Stimulated activated CD4-positive, alpha-beta T cell treated with anti-CD3 and anti-CD28 coated beads, Interleukin-1b, Interleukin-23, amount 100 ng/mL, for 48 hours (primary cell): ENCODE results near the gene SYNJ2.

Source experiments
- DNase-seq: peaks from one replicate; pipeline ENCODE4 v3.0.0-alpha.2; 2020

SYNJ2 gene

GRCh38 chr6:158086504-158087223 is 105.0 kb downstream of the SYNJ2 start:
- DNase-seq = no peak

GRCh38 chr6:158087224-158087867 is 105.7 kb downstream of the SYNJ2 start:
- DNase-seq = no peak

GRCh38 chr6:158092806-158093205 is 111.1 kb downstream of the SYNJ2 start:
- DNase-seq = no peak

- DNase-seq = no peak
Observed at GRCh38 chr6:158095031-158095430, 113.4 kb downstream of the SYNJ2 start.

- DNase-seq = no peak
Observed at GRCh38 chr6:158095671-158096070, 114.0 kb downstream of the SYNJ2 start.

GRCh38 chr6:158103228-158103627 is 121.6 kb downstream of the SYNJ2 start:
- DNase-seq = no peak

- no peak for DNase-seq
Observed at GRCh38 chr6:158104696-158105095, 123.0 kb downstream of the SYNJ2 start.

- no peak for DNase-seq
Observed at GRCh38 chr6:158109748-158110147, 128.1 kb downstream of the SYNJ2 start.

GRCh38 chr6:158110986-158111385 is 129.3 kb downstream of the SYNJ2 start:
- DNase-seq = no peak

GRCh38 chr6:158111987-158112386 is 130.3 kb downstream of the SYNJ2 start:
- no peak for DNase-seq

- no peak for DNase-seq
Observed at GRCh38 chr6:158113802-158114201, 132.1 kb downstream of the SYNJ2 start.

GRCh38 chr6:158115102-158115501 is 133.4 kb downstream of the SYNJ2 start:
- DNase-seq = no peak

GRCh38 chr6:158115508-158115907 is 133.8 kb downstream of the SYNJ2 start:
- DNase-seq = no peak

- no peak for DNase-seq
Observed at GRCh38 chr6:158118886-158119285, 137.2 kb downstream of the SYNJ2 start.

GRCh38 chr6:158121335-158121734 is 139.7 kb downstream of the SYNJ2 start:
- no peak for DNase-seq

- DNase-seq = no peak
Observed at GRCh38 chr6:158122048-158122447, 140.4 kb downstream of the SYNJ2 start.

GRCh38 chr6:158124288-158124687 is 142.6 kb downstream of the SYNJ2 start:
- no peak for DNase-seq

GRCh38 chr6:158125271-158125670 is 143.6 kb downstream of the SYNJ2 start:
- no peak for DNase-seq

- no peak for DNase-seq
Observed at GRCh38 chr6:158131926-158132325, 150.3 kb downstream of the SYNJ2 start.

GRCh38 chr6:158142789-158143188 is 161.1 kb downstream of the SYNJ2 start:
- DNase-seq = no peak

- no peak for DNase-seq
Observed at GRCh38 chr6:158143700-158144099, 162.0 kb downstream of the SYNJ2 start.
